IMR-90 (cell line): ENCODE measurements around the gene NPIPA5. TPM values are rescaled to one million over a fixed set of nuclear protein-coding genes. Genes with fewer than 3 reads are reported as not detected.

Source experiments
- ATAC-seq: fragments of 200-7000 bp; cut with Tn5 transposase; 2 replicates; pipeline ENCODE4 v1.9.1; 2020; ENCODE audit warnings: low read depth, mild to moderate bottlenecking, moderate library complexity
- BruUV-seq: library from RNA; stranded (reverse); fragments of 400-500 nt; replicated peaks from 2 replicates; lab custom pipeline; 2021; lab: Mats Ljungman, UMichigan
- CTCF ChIA-PET: fragments of 300-600 bp; formaldehyde crosslinking; extraction: SDS; loops from one replicate; lab custom pipeline; 2021; ENCODE audit warnings: antibody characterized with exemption; lab: Yijun Ruan, JAX
- POLR2A ChIA-PET: fragments of 300-600 bp; sonication (Branson Sonifier 250); formaldehyde crosslinking; loops from one replicate; lab custom pipeline; 2022; ENCODE audit warnings: antibody characterized with exemption; ENCODE audit not compliant: unreplicated experiment; lab: Charles Lee
- DNase-seq: peaks from one replicate; pipeline ENCODE4 v3.0.0; 2013
- H2AFZ ChIP-seq: replicated peaks from 2 replicates; pipeline ENCODE3; 2013; ENCODE audit warnings: low read length, mild to moderate bottlenecking; ENCODE audit not compliant: poor library complexity
- H2AK5ac ChIP-seq: 2 replicates; pipeline ENCODE4 v1.6.1; 2013; ENCODE audit warnings: low read depth, low read length, inconsistent platforms
- H2AK9ac ChIP-seq: replicated peaks from 2 replicates; pipeline ENCODE3; 2013; ENCODE audit warnings: mild to moderate bottlenecking, low read depth, low read length, moderate library complexity; ENCODE audit not compliant: poor library complexity
- H2BK120ac ChIP-seq: 2 replicates; pipeline ENCODE4 v1.6.1; 2013; ENCODE audit warnings: low read depth, low read length, inconsistent platforms
- H2BK15ac ChIP-seq: 3 replicates; pipeline ENCODE4 v1.6.1; 2013; ENCODE audit warnings: low read depth, low read length, inconsistent platforms
- H2BK20ac ChIP-seq: 2 replicates; pipeline ENCODE4 v1.6.1; 2013; ENCODE audit warnings: low read depth, mild to moderate bottlenecking, inconsistent platforms, low read length, moderate library complexity
- H2BK5ac ChIP-seq: 2 replicates; pipeline ENCODE4 v1.6.1; 2013; ENCODE audit warnings: mild to moderate bottlenecking, low read depth, low read length, inconsistent platforms; ENCODE audit not compliant: poor library complexity, severe bottlenecking
- H3K14ac ChIP-seq: replicated peaks from 2 replicates; pipeline ENCODE4 v1.6.1; 2013; ENCODE audit warnings: low read depth, low read length, inconsistent platforms
- H3K18ac ChIP-seq: 2 replicates; pipeline ENCODE4 v1.6.1; 2013; ENCODE audit warnings: low read depth, low read length, control low read depth
- H3K23ac ChIP-seq: 2 replicates; pipeline ENCODE4 v1.6.1; 2013; ENCODE audit warnings: low read depth, low read length, inconsistent platforms
- H3K27ac ChIP-seq: 2 replicates; pipeline ENCODE4 v1.5.1; 2013; ENCODE audit warnings: mild to moderate bottlenecking, control low read depth, low read length; ENCODE audit not compliant: insufficient read depth
- H3K27me3 ChIP-seq: 2 replicates; pipeline ENCODE4 v1.6.1; 2013; ENCODE audit warnings: low read length; ENCODE audit not compliant: control insufficient read depth, insufficient read depth
- H3K36me3 ChIP-seq: 2 replicates; pipeline ENCODE4 v1.6.1; 2013; ENCODE audit warnings: low read length, mixed read lengths; ENCODE audit not compliant: control insufficient read depth, insufficient read depth
- H3K4ac ChIP-seq: 2 replicates; pipeline ENCODE4 v1.6.1; 2013; ENCODE audit warnings: low read depth, low read length, inconsistent platforms
- H3K4me1 ChIP-seq: 2 replicates; pipeline ENCODE4 v1.6.1; 2013; ENCODE audit warnings: low read length, mixed read lengths; ENCODE audit not compliant: control insufficient read depth, insufficient read depth
- H3K4me2 ChIP-seq: 2 replicates; pipeline ENCODE4 v1.6.1; 2013; ENCODE audit warnings: low read depth, mild to moderate bottlenecking, control low read depth, low read length, moderate library complexity
- H3K4me3 ChIP-seq: 2 replicates; pipeline ENCODE4 v1.5.1; 2013; ENCODE audit warnings: low read depth, mild to moderate bottlenecking, control low read depth, low read length, moderate library complexity; ENCODE audit not compliant: insufficient read depth
- H3K56ac ChIP-seq: 2 replicates; pipeline ENCODE4 v1.6.1; 2013; ENCODE audit warnings: low read length, inconsistent platforms; ENCODE audit not compliant: insufficient read depth; ENCODE audit errors: extremely low read depth
- H3K79me1 ChIP-seq, 2 experiments: 2 replicates each; pipeline ENCODE4 v1.6.1; 2013; ENCODE audit warnings: low read length in 2 of 2, inconsistent platforms in 1 of 2, low read depth in 1 of 2
- H3K9ac ChIP-seq: 2 replicates; pipeline ENCODE4 v1.6.1; 2013; ENCODE audit warnings: low read depth, low read length, control low read depth
- H3K9me1 ChIP-seq: 2 replicates; pipeline ENCODE4 v1.6.1; 2013; ENCODE audit warnings: low read length, inconsistent platforms; ENCODE audit not compliant: insufficient read depth
- H3K9me3 ChIP-seq: 2 replicates; pipeline ENCODE4 v1.6.1; 2013; ENCODE audit warnings: low read length; ENCODE audit not compliant: control insufficient read depth, insufficient read depth
- H4K20me1 ChIP-seq: 2 replicates; pipeline ENCODE4 v1.6.1; 2013; ENCODE audit warnings: low read length, inconsistent platforms; ENCODE audit not compliant: insufficient read depth
- H4K5ac ChIP-seq: 2 replicates; pipeline ENCODE4 v1.6.1; 2013; ENCODE audit warnings: mild to moderate bottlenecking, low read depth, low read length, control low read depth
- H4K8ac ChIP-seq, 2 experiments: 2 replicates each; pipeline ENCODE4 v1.6.1; 2013; ENCODE audit warnings: low read depth in 2 of 2, low read length in 2 of 2, control low read depth in 1 of 2, inconsistent platforms in 1 of 2
- H4K91ac ChIP-seq: 2 replicates; pipeline ENCODE4 v1.6.1; 2013; ENCODE audit warnings: low read depth, low read length, inconsistent platforms; ENCODE audit not compliant: insufficient read depth
- BHLHE40 ChIP-seq: fragments of 150-350 bp; IDR thresholded peaks from 2 replicates; pipeline ENCODE4 v1.6.1; 2016; ENCODE audit warnings: mild to moderate bottlenecking, low read depth, low read length
- CEBPB ChIP-seq: IDR thresholded peaks from 2 replicates; pipeline ENCODE4 v1.6.1; 2012; ENCODE audit warnings: low read depth, low read length, improper control_type of control experiment
- CTCF ChIP-seq: conservative IDR thresholded peaks from 2 replicates; pipeline ENCODE4 v1.5.1; 2012; ENCODE audit warnings: mild to moderate bottlenecking, low read depth, low read length, improper control_type of control experiment
- ELK1 ChIP-seq: fragments of 150-350 bp; IDR thresholded peaks from 2 replicates; pipeline ENCODE4 v1.6.1; 2016; ENCODE audit warnings: low read depth, mild to moderate bottlenecking, low read length, moderate library complexity, borderline replicate concordance
- RAD21 ChIP-seq: IDR thresholded peaks from 2 replicates; pipeline ENCODE4 v1.6.1; 2012; ENCODE audit warnings: low read length, improper control_type of control experiment
- USF2 ChIP-seq: fragments of 150-350 bp; IDR thresholded peaks from 2 replicates; pipeline ENCODE4 v1.6.1; 2017; ENCODE audit warnings: mild to moderate bottlenecking, antibody characterized with exemption, low read length, low read depth
- WGBS, 2 experiments: methylation state at CpG; one replicate each; pipeline versions ENCODE4 v1.1.5 to v1.1.7; 2013; ENCODE audit warnings: missing lambda C conversion rate in 2 of 2; ENCODE audit not compliant: insufficient read length in 1 of 2; ENCODE audit errors: extremely low coverage in 2 of 2; 5-methylcytosine and 5-hydroxymethylcytosine counted together
- dilution Hi-C: fragments of 300-500 bp; cut with HindIII; formaldehyde crosslinking; loops from one replicate; pipeline ENCODE4 v1.14.3; 2018; ENCODE audit warnings: low sequenced_read_pairs; ENCODE audit not compliant: unreplicated experiment
- in situ Hi-C: fragments of 300-500 bp; cut with MboI; formaldehyde crosslinking; loops from 3 replicates; pipeline ENCODE4 v1.14.3; 2019; ENCODE audit warnings: low sequenced_read_pairs, inconsistent platforms, mixed read lengths
- intact Hi-C: fragments of 100-400 bp; cut with micrococcal nuclease; formaldehyde crosslinking; loops from 2 replicates; pipeline ENCODE4 v1.10.0; 2022
- polyA plus RNA-seq, 3 experiments: library from polyadenylated mRNA; depleted of rRNA; stranded (reverse); fragments of >200 nt; gene quantifications; 2 replicates each; pipeline ENCODE4 v1.2.3, GENCODE V29; 2012; ENCODE audit warnings: low replicate concordance in 1 of 3
- total RNA-seq: library from RNA; depleted of rRNA; stranded (reverse); fragments of >200 nt; gene quantifications from 2 replicates; pipeline ENCODE4 v1.2.3, GENCODE V29; 2012

The NPIPA5 gene
- total and polyA plus RNA-seq, 2 of the 4 experiments (the other 2 are of a cell fraction), result 1.3 TPM; not detected in 1

GRCh38 chr16:15415511-15415985 is 37.5 kb upstream of the NPIPA5 start:
- no peak overlapping the region for H4K5ac ChIP-seq
- H3K4me3 ChIP-seq, result no peak overlapping the region
- no peak overlapping the region for H2AK5ac ChIP-seq
- no peak overlapping the region for H3K27ac ChIP-seq
- H3K4me1 ChIP-seq, result peaks cover 2% of the 10 kb centered on the region; the same call in 1 of the 2 replicates
- no peak overlapping the region for H2BK120ac ChIP-seq
- dilution Hi-C loops (no loop called here), intact Hi-C loops (no loop called here), in situ Hi-C loops (no loop called here)
- H3K4ac ChIP-seq, result no peak overlapping the region
- no peaks in the 10 kb centered on the region; the same call in 1 of the 2 replicates for H3K27me3 ChIP-seq
- H2BK15ac ChIP-seq, result no peak overlapping the region
- no peak overlapping the region for H3K23ac ChIP-seq
- H3K18ac ChIP-seq, result no peak overlapping the region
- no peak overlapping the region for H3K4me2 ChIP-seq
- CTCF ChIA-PET, result no interaction called here
- TF ChIP-seq CEBPB, result no peak
- no peak for TF ChIP-seq BHLHE40
- no peak for TF ChIP-seq RAD21
- no peak for TF ChIP-seq USF2
- no peak for TF ChIP-seq ELK1
- TF ChIP-seq CTCF, result no peak
- DNase-seq (peak; percentile 38), ATAC-seq (peak; percentile 66)
- H3K9ac ChIP-seq, result no peak overlapping the region
- no peak overlapping the region for H4K8ac ChIP-seq
- POLR2A ChIA-PET, result no interaction called here
- H2AFZ ChIP-seq, result no peak overlapping the region
- H2BK20ac ChIP-seq, result no peak overlapping the region
- H3K9me1 ChIP-seq, result no peaks in the 10 kb centered on the region
- H3K36me3 ChIP-seq, result no peaks in the 10 kb centered on the region
- no peak overlapping the region for H4K91ac ChIP-seq
- no peak overlapping the region for H3K56ac ChIP-seq
- no peaks in the 10 kb centered on the region for H4K20me1 ChIP-seq
- no peaks in the 10 kb centered on the region for H3K9me3 ChIP-seq
- no peak overlapping the region for H2BK5ac ChIP-seq
- no TSS peak for BruUV-seq
- no CpG with 5 or more reads among the region's 3 CpGs for WGBS, 2 experiments
- no peaks in the 10 kb centered on the region for H3K79me1 ChIP-seq
- no peak overlapping the region for H2AK9ac ChIP-seq
- no peak overlapping the region for H3K14ac ChIP-seq
